HCT116 (cell line): ENCODE measurements around the gene ANKRD13B. TPM values are rescaled to one million over a fixed set of nuclear protein-coding genes. Genes with fewer than 3 reads are reported as not detected.

Source experiments
- ATAC-seq: fragments of 200-7000 bp; cut with Tn5 transposase; 2 replicates; pipeline ENCODE4 v1.9.1; 2020; ENCODE audit warnings: mild to moderate bottlenecking, moderate library complexity
- BruUV-seq: library from RNA; stranded (reverse); fragments of 400-500 nt; replicated peaks from 2 replicates; lab custom pipeline; 2021; lab: Mats Ljungman, UMichigan
- CTCF ChIA-PET: fragments of 300-600 bp; sonication (Branson Sonifier 250); formaldehyde crosslinking; loops from one replicate; lab custom pipeline; 2021; ENCODE audit warnings: antibody characterized with exemption; lab: Charles Lee
- POLR2A ChIA-PET: fragments of 300-600, 350-600 bp; sonication (Branson Sonifier 250); formaldehyde crosslinking; loops from one replicate; lab custom pipeline; 2021; ENCODE audit warnings: antibody characterized with exemption; lab: Charles Lee
- RAD21 ChIA-PET, 2 experiments: fragments of 300-600 bp; sonication (Branson Sonifier 250); formaldehyde crosslinking; loops; one replicate each; lab custom pipeline; 2023; ENCODE audit warnings: low total read pairs in 2 of 2; ENCODE audit not compliant: uncharacterized antibody in 2 of 2, unreplicated experiment in 2 of 2, low non-redundant PET in 1 of 2; lab: Charles Lee
- DNase-seq: peaks from one replicate; pipeline ENCODE4 v3.0.0-alpha.2; 2010; ENCODE audit warnings: low read depth, low spot score
- H2AFZ ChIP-seq: fragments of 200-600 bp; shearing (Covaris generic), sonication (generic); 2 replicates; pipeline ENCODE4 v1.6.1; 2017; ENCODE audit warnings: low read depth, mixed run types, mixed read lengths, antibody characterized with exemption, low read length; ENCODE audit not compliant: poor library complexity, severe bottlenecking
- H3K27ac ChIP-seq: 2 replicates; pipeline ENCODE4 v1.5.1; 2012; ENCODE audit warnings: low read depth, low read length
- H3K27me3 ChIP-seq: fragments of 200-600 bp; sonication (generic); 2 replicates; pipeline ENCODE4 v1.6.1; 2016; ENCODE audit warnings: mixed run types, low read length, mixed read lengths; ENCODE audit not compliant: insufficient read depth
- H3K36me3 ChIP-seq, 2 experiments: fragments of 200-500 bp in 1 of 2; fragments of 200-600 bp in 1 of 2; sonication (Bioruptor generic) in 1 of 2; sonication (generic) in 1 of 2; 2 replicates each; pipeline versions ENCODE4 v1.5.1 to v1.6.1; 2014 to 2016; ENCODE audit warnings: low read length in 2 of 2, inconsistent platforms in 1 of 2, mixed read lengths in 1 of 2, mixed run types in 1 of 2; ENCODE audit not compliant: insufficient read depth in 2 of 2, control insufficient read depth in 1 of 2
- H3K4me1 ChIP-seq, 2 experiments: fragments of 200-600 bp in 1 of 2; sonication (generic) in 1 of 2; 2 replicates each; pipeline versions ENCODE4 v1.5.1 to v1.6.1; 2012 to 2017; ENCODE audit warnings: low read length in 2 of 2, inconsistent platforms in 1 of 2, mild to moderate bottlenecking in 1 of 2, mixed read lengths in 1 of 2, mixed run types in 1 of 2, moderate library complexity in 1 of 2; ENCODE audit not compliant: insufficient read depth in 2 of 2, control insufficient read depth in 1 of 2
- H3K4me2 ChIP-seq: fragments of 200-600 bp; sonication (generic); 2 replicates; pipeline ENCODE4 v1.6.1; 2017; ENCODE audit warnings: mixed run types, low read length, mixed read lengths
- H3K4me3 ChIP-seq, 2 experiments: fragments of 200-600 bp in 1 of 2; sonication (generic) in 1 of 2; replicated peaks in 1 of 2; 2 replicates each; pipeline ENCODE4 v1.5.1; 2011 to 2016; ENCODE audit warnings: low read length in 2 of 2, control low read depth in 1 of 2, low read depth in 1 of 2, mild to moderate bottlenecking in 1 of 2, mixed read lengths in 1 of 2, mixed run types in 1 of 2
- H3K79me2 ChIP-seq: fragments of 200-600 bp; sonication (generic); 2 replicates; pipeline ENCODE4 v1.6.1; 2017; ENCODE audit warnings: mild to moderate bottlenecking, mixed run types, low read length, moderate library complexity, mixed read lengths; ENCODE audit not compliant: insufficient read depth
- H3K9ac ChIP-seq: fragments of 200-600 bp; sonication (generic); 2 replicates; pipeline ENCODE4 v1.6.1; 2016; ENCODE audit warnings: low read length, mixed read lengths
- H3K9me2 ChIP-seq: fragments of 200-600 bp; sonication (generic), shearing (Covaris generic); 2 replicates; pipeline ENCODE4 v1.6.1; 2017; ENCODE audit warnings: mixed run types, mild to moderate bottlenecking, moderate library complexity; ENCODE audit not compliant: insufficient read depth
- H3K9me3 ChIP-seq, 2 experiments: fragments of 200-500 bp in 1 of 2; fragments of 200-600 bp in 1 of 2; sonication (Bioruptor generic) in 1 of 2; sonication (generic) in 1 of 2; 2 replicates each; pipeline ENCODE4 v1.6.1; 2014 to 2017; ENCODE audit warnings: low read length in 2 of 2, mixed read lengths in 2 of 2, inconsistent platforms in 1 of 2, low read depth in 1 of 2, mild to moderate bottlenecking in 1 of 2, mixed run types in 1 of 2, moderate library complexity in 1 of 2; ENCODE audit not compliant: control insufficient read depth in 1 of 2, insufficient read depth in 1 of 2
- H4K20me1 ChIP-seq: fragments of 200-600 bp; sonication (generic), shearing (Covaris generic); 2 replicates; pipeline ENCODE4 v1.6.1; 2017; ENCODE audit warnings: mixed run types, mild to moderate bottlenecking, moderate library complexity; ENCODE audit not compliant: insufficient read depth
- CBX3 ChIP-seq: IDR thresholded peaks from 2 replicates; pipeline ENCODE4 v1.6.1; 2012; ENCODE audit warnings: low read depth
- CEBPB ChIP-seq: IDR thresholded peaks from 2 replicates; pipeline ENCODE4 v1.6.1; 2012; ENCODE audit warnings: low read depth
- ELF1 ChIP-seq: IDR thresholded peaks from 2 replicates; pipeline ENCODE4 v1.6.1; 2012; ENCODE audit warnings: low read depth, borderline replicate concordance
- RAD21 ChIP-seq: IDR thresholded peaks from 2 replicates; pipeline ENCODE4 v1.6.1; 2012; ENCODE audit warnings: low read depth, mild to moderate bottlenecking
- TCF7L2 ChIP-seq: IDR thresholded peaks from 2 replicates; pipeline ENCODE4 v1.7.0; 2011; ENCODE audit warnings: borderline replicate concordance, inconsistent platforms; ENCODE audit not compliant: insufficient read depth, insufficient read length; ENCODE audit errors: extremely low read depth
- YY1 ChIP-seq: IDR thresholded peaks from 2 replicates; pipeline ENCODE4 v1.6.1; 2011; ENCODE audit warnings: low read length, low read depth, moderate library complexity, mild to moderate bottlenecking; ENCODE audit not compliant: insufficient replicate concordance; ENCODE audit errors: extremely low read depth
- intact Hi-C: fragments of 100-400 bp; cut with micrococcal nuclease; formaldehyde crosslinking; loops from 2 replicates; pipeline ENCODE4 v1.10.0; 2022
- total RNA-seq: library from RNA; stranded (reverse); gene quantifications from one replicate; pipeline ENCODE4 v1.2.1, GENCODE V29; 2021; ENCODE audit not compliant: unreplicated experiment
- TF ChIP-seq, protein P1 (sequence below): IDR thresholded peaks from 2 replicates; pipeline ENCODE4 v1.6.1; 2012; ENCODE audit warnings: low read depth

The ANKRD13B gene
- total RNA-seq, 1 experiment from 2014 or later = 27.4 TPM

DNA sequence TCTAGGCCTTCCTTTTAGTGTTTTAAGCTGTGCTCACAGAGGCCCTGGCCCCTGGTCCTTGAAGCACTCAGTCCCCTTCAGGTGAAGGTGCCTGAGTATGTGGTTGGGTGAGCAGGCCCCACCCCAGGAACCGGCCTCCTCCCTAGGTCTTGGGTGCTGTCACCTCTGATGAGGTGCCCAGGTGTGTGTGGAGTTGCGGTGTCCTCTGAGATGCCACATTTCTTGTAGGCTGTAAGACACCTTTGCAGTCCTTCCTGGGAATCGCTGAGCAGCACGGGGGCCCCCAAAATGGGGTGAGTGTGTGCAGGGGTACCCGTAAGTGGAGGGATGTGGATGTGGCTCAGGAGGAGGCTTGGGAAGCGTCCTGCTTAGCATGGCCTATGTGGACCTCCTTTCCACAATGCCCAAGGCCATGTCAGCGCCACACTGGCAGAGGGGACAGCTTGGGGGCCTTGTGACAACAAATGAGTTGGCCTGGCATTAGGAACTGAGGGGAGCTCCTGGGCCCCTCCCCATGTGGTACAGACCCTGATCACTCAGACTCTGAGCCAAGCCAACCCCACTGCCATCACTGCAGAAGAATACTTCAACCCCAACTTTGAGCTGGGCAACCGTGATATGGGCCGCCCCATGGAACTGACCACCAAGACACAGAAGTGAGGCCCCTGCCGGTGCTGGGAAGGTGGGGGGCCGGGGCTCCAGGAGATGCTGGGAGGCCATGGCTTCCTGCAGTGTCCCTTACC lies 18.6 kb downstream of the ANKRD13B start:
- BruUV-seq = no TSS peak
- ChIA-PET RAD21 (no interaction called here), CTCF (no interaction called here), POLR2A (no interaction called here)
- Histone ChIP-seq H3K4me2 (no peak overlapping the region), H3K27ac (no peak overlapping the region), H2AFZ (no peak overlapping the region), H3K36me3 (no peaks in the 10 kb centered on the region), H3K4me1 (peaks cover 0 to 8% of the 10 kb centered on the region in 2 experiments; a peak in 1 of 4 replicates), H3K4me3 (no peak overlapping the region), H3K9ac (no peak overlapping the region), H4K20me1 (no peaks in the 10 kb centered on the region), H3K9me3 (no peaks in the 10 kb centered on the region), H3K79me2 (peaks cover 4% of the 10 kb centered on the region; the same call in 1 of the 2 replicates), H3K9me2 (no peaks in the 10 kb centered on the region), H3K27me3 (no peaks in the 10 kb centered on the region)
- no peak for ATAC-seq
- DNase-seq = no peak
- TF ChIP-seq TCF7L2 = no peak
- TF ChIP-seq YY1 = no peak
- TF ChIP-seq, protein P1, sequence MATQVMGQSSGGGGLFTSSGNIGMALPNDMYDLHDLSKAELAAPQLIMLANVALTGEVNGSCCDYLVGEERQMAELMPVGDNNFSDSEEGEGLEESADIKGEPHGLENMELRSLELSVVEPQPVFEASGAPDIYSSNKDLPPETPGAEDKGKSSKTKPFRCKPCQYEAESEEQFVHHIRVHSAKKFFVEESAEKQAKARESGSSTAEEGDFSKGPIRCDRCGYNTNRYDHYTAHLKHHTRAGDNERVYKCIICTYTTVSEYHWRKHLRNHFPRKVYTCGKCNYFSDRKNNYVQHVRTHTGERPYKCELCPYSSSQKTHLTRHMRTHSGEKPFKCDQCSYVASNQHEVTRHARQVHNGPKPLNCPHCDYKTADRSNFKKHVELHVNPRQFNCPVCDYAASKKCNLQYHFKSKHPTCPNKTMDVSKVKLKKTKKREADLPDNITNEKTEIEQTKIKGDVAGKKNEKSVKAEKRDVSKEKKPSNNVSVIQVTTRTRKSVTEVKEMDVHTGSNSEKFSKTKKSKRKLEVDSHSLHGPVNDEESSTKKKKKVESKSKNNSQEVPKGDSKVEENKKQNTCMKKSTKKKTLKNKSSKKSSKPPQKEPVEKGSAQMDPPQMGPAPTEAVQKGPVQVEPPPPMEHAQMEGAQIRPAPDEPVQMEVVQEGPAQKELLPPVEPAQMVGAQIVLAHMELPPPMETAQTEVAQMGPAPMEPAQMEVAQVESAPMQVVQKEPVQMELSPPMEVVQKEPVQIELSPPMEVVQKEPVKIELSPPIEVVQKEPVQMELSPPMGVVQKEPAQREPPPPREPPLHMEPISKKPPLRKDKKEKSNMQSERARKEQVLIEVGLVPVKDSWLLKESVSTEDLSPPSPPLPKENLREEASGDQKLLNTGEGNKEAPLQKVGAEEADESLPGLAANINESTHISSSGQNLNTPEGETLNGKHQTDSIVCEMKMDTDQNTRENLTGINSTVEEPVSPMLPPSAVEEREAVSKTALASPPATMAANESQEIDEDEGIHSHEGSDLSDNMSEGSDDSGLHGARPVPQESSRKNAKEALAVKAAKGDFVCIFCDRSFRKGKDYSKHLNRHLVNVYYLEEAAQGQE = no peak
- no peak for TF ChIP-seq CBX3
- TF ChIP-seq ELF1 = no peak
- TF ChIP-seq RAD21 = no peak
- TF ChIP-seq CEBPB = no peak
- intact Hi-C loops = no loop called here
